Measurements from ENCODE around the gene IL6ST. TPM values are rescaled to one million over a fixed set of nuclear protein-coding genes. Genes with fewer than 3 reads are reported as not detected.
"Not testable (repeated sequence)": the region's sequence is repeated elsewhere in the genome, so short reads cannot be mapped to it uniquely, and the experiment has no call there.

IL6ST gene
- total and polyA plus RNA-seq, 2 experiments from 2014 or later = 47.2 to 47.7 TPM

DNA sequence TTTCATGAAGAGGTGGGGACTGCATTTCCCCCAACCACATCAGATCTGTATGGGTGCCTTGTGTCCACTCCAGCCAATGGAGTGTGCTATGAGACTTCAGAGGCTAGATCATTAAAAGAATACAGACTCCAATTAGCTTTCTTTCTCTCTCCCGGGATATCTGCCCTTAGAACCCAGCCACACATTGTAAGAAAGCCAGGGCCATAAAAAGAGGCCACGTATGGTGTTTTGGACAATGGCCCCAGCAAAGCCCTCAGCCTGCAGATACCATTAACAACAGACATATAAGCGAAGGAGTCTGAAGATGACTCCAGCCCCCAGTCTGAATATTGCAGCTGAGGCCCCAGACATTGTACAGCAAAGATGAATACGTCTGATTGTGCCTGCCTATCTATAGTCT is 21.5 kb downstream of the IL6ST start:
- Histone ChIP-seq H3K4me3 (no peak overlapping the region), H3K9me3 (ENCODE audit: low read depth) (no peaks in the 10 kb centered on the region), H3K27me3 (no peaks in the 10 kb centered on the region), H3K27ac (no peak overlapping the region), H3K4me1 (ENCODE audit: low read depth) (no peaks in the 10 kb centered on the region), H3K36me3 (peaks cover 32% of the 10 kb centered on the region)
- TF ChIP-seq, protein P1, sequence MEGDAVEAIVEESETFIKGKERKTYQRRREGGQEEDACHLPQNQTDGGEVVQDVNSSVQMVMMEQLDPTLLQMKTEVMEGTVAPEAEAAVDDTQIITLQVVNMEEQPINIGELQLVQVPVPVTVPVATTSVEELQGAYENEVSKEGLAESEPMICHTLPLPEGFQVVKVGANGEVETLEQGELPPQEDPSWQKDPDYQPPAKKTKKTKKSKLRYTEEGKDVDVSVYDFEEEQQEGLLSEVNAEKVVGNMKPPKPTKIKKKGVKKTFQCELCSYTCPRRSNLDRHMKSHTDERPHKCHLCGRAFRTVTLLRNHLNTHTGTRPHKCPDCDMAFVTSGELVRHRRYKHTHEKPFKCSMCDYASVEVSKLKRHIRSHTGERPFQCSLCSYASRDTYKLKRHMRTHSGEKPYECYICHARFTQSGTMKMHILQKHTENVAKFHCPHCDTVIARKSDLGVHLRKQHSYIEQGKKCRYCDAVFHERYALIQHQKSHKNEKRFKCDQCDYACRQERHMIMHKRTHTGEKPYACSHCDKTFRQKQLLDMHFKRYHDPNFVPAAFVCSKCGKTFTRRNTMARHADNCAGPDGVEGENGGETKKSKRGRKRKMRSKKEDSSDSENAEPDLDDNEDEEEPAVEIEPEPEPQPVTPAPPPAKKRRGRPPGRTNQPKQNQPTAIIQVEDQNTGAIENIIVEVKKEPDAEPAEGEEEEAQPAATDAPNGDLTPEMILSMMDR (IDR thresholded peaks at IDR 0.05; ENCODE audit: low read depth, low read length) = no peak
- DNase-seq (ENCODE audit: low read depth in 1 of 2, low spot score in 1 of 2) = no peak

DNA sequence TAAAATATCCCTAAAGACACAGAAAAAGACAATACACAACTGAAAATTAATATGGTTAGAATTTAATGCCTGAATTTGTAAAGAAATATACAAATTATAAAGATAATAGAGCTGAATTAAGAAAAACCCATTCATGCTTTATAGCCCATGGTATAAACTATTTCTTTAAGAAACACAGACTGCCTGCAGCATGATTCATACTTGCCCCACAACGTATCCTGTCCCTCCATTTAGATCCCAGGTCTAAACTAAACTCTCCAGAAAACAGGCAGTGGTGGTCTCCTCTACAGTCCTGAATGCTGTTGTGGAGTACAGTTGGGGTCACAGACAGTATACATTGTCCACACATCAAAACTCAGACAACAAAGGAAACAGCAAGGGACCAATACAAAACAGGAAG is 24.8 kb downstream of the IL6ST start:
- Histone ChIP-seq H3K27me3 (no peaks in the 10 kb centered on the region), H3K27ac (no peak overlapping the region), H3K9me3 (ENCODE audit: low read depth) (no peaks in the 10 kb centered on the region), H3K4me1 (ENCODE audit: low read depth) (no peaks in the 10 kb centered on the region), H3K36me3 (peaks cover 29% of the 10 kb centered on the region), H3K4me3 (no peak overlapping the region)
- TF ChIP-seq, protein P1 (IDR thresholded peaks at IDR 0.05; ENCODE audit: low read depth, low read length) = no peak
- DNase-seq (ENCODE audit: low read depth in 1 of 2, low spot score in 1 of 2) = peak in 1 of 2 donors; percentile 35

- no peak overlapping the region for H3K4me3 ChIP-seq
- TF ChIP-seq, protein P1 (IDR thresholded peaks at IDR 0.05; ENCODE audit: low read depth, low read length) = no peak
- no peaks in the 10 kb centered on the region for H3K4me1 ChIP-seq (ENCODE audit: low read depth)
- H3K36me3 ChIP-seq = peaks cover 26% of the 10 kb centered on the region
- H3K27me3 ChIP-seq = no peaks in the 10 kb centered on the region
- peak overlapping the region; percentile 11 for H3K27ac ChIP-seq
- no peak for DNase-seq (ENCODE audit: low read depth in 1 of 2, low spot score in 1 of 2)
- H3K9me3 ChIP-seq (ENCODE audit: low read depth) = no peaks in the 10 kb centered on the region
Measured at GRCh38 chr5:55966284-55966683, 28.5 kb downstream of the IL6ST start.

DNA sequence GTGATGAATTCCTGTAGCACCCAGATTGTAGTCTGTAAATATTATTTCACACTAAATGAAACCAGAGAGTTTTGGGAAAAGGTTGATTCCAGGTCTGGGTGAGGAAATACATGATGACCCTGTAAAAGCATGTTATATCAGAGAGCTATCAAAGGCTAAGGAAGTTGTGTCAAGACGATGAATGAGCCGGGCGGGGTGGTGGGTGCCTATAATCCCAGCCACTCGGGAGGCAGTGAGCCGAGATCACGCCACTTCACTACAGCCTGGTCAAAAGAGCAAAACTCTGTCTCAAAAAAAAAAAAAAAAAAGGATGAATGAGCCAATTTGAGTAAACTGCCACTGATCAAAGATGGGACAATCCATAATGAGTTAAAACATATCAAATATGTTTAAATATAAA is 29.2 kb downstream of the IL6ST start:
- Histone ChIP-seq H3K4me3 (no peak overlapping the region), H3K9me3 (ENCODE audit: low read depth) (no peaks in the 10 kb centered on the region), H3K4me1 (ENCODE audit: low read depth) (no peaks in the 10 kb centered on the region), H3K27ac (no peak overlapping the region), H3K36me3 (peaks cover 34% of the 10 kb centered on the region), H3K27me3 (no peaks in the 10 kb centered on the region)
- DNase-seq (ENCODE audit: low read depth in 1 of 2, low spot score in 1 of 2) = no peak
- TF ChIP-seq, protein P1 (IDR thresholded peaks at IDR 0.05; ENCODE audit: low read depth, low read length) = no peak

DNA sequence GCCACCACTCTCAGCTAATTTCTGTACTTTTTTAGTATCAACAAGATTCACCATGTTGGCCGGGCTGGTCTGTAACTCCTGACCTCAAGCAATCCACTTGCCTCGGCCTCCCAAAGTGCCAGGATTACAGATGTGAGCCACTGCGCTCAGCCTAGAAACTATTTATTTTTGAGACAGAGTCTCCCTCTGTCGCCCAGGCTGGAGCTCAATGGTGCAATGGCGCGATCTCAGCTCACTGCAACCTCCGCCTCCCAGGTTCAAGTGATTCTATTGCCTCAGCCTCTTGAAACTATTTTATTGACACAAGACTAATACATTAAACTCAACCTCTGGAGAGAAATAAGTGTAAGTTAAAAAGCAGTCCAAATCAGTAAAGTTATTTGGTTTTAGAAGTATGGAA is 34.0 kb downstream of the IL6ST start:
- no peaks in the 10 kb centered on the region for H3K9me3 ChIP-seq (ENCODE audit: low read depth)
- peaks cover 62% of the 10 kb centered on the region for H3K36me3 ChIP-seq
- TF ChIP-seq, protein P1 (IDR thresholded peaks at IDR 0.05; ENCODE audit: low read depth, low read length) = no peak

GRCh38 chr5:55959208-55959607 is 35.6 kb downstream of the IL6ST start:
- TF ChIP-seq, protein P1 (IDR thresholded peaks at IDR 0.05; ENCODE audit: low read depth, low read length) = no peak
- no peak for DNase-seq (ENCODE audit: low read depth in 1 of 2, low spot score in 1 of 2)
- Histone ChIP-seq H3K4me3 (no peak overlapping the region), H3K4me1 (ENCODE audit: low read depth) (no peaks in the 10 kb centered on the region), H3K27me3 (no peaks in the 10 kb centered on the region), H3K36me3 (peaks cover 75% of the 10 kb centered on the region), H3K9me3 (ENCODE audit: low read depth) (no peaks in the 10 kb centered on the region), H3K27ac (no peak overlapping the region)

More for the DNA sequence above, 34.0 kb downstream of the IL6ST start:
- no peak overlapping the region for H3K27ac ChIP-seq
- no peak overlapping the region for H3K4me3 ChIP-seq
- no peaks in the 10 kb centered on the region for H3K4me1 ChIP-seq (ENCODE audit: low read depth)
- H3K27me3 ChIP-seq = no peaks in the 10 kb centered on the region
- DNase-seq (ENCODE audit: low read depth in 1 of 2, low spot score in 1 of 2) = no peak

- not testable (repeated sequence) for H3K27ac ChIP-seq; H3K4me3 ChIP-seq; H3K27me3 ChIP-seq; DNase-seq (ENCODE audit: low read depth in 1 of 2, low spot score in 1 of 2); H3K4me1 ChIP-seq (ENCODE audit: low read depth); H3K9me3 ChIP-seq (ENCODE audit: low read depth)
- peaks cover 45% of the 10 kb centered on the region for H3K36me3 ChIP-seq
Measured at GRCh38 chr5:55941154-55941553, 53.6 kb downstream of the IL6ST start.

DNA sequence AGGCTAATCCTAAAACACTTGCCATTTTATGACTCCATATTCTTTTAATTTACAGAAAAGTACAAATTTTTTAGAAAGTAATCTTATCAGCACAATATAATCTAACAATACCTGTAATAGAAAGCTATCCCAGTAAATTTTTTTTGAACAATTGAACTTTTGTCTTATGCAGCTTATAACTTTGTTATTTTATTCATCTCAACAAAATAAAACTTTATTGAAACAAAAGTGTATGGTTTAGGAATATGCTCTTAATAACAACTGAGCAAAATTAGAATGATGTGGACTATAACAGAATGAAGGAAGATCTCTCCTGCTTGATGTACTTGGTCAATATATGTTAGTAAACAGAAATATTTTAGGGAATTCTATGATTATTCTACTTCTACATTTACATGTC is 57.2 kb downstream of the IL6ST start:
- not testable (repeated sequence) for DNase-seq (ENCODE audit: low read depth in 1 of 2, low spot score in 1 of 2); H3K9me3 ChIP-seq (ENCODE audit: low read depth); H3K4me1 ChIP-seq (ENCODE audit: low read depth); H3K27ac ChIP-seq; H3K27me3 ChIP-seq; H3K4me3 ChIP-seq
- peaks cover 37% of the 10 kb centered on the region for H3K36me3 ChIP-seq
